B cell (primary cell): ENCODE measurements around the gene HPS4. TPM values are rescaled to one million over a fixed set of nuclear protein-coding genes. Genes with fewer than 3 reads are reported as not detected.

Experiments used
- ATAC-seq: fragments of 200-7000 bp; cut with Tn5 transposase; one replicate; pipeline ENCODE4 v1.10.0; 2021; ENCODE audit warnings: low read depth, mild to moderate bottlenecking, moderate number of reproducible peaks, moderate library complexity
- CTCF ChIA-PET: fragments of 350-600 bp; sonication (Branson Sonifier 250); formaldehyde crosslinking; loops from one replicate; lab custom pipeline; 2021; ENCODE audit warnings: antibody characterized with exemption, inconsistent platforms; lab: Charles Lee
- POLR2A ChIA-PET: fragments of 350-600 bp; sonication (Branson Sonifier 250); formaldehyde crosslinking; loops from one replicate; lab custom pipeline; 2021; ENCODE audit warnings: antibody characterized with exemption; lab: Charles Lee
- DNase-seq: peaks from one replicate; pipeline ENCODE4 v3.0.0; 2013
- H2AFZ ChIP-seq: 2 replicates; pipeline ENCODE4 v1.6.1; 2012; ENCODE audit warnings: mild to moderate bottlenecking, low read depth, low read length; ENCODE audit not compliant: insufficient read depth, poor library complexity, severe bottlenecking
- H3K27ac ChIP-seq, 2 donors: 1 replicate in 1 of 2; 2 replicates in 1 of 2; pipeline ENCODE4 v1.5.1; 2012 to 2013; ENCODE audit warnings: low read length in 2 of 2, mild to moderate bottlenecking in 2 of 2, moderate library complexity in 1 of 2
- H3K27me3 ChIP-seq, 4 experiments: fragments of 200-600 bp in 1 of 4; sonication (generic) in 1 of 4; replicated peaks in 1 of 4; 1 replicate in 2 of 4; 2 replicates in 2 of 4; pipeline versions ENCODE4 v1.6.1 to v1.7.0; 2013 to 2016; ENCODE audit warnings: low read length in 3 of 4, mild to moderate bottlenecking in 2 of 4, mixed read lengths in 1 of 4, moderate library complexity in 1 of 4; ENCODE audit not compliant: insufficient read depth in 4 of 4, control insufficient read depth in 3 of 4; ENCODE audit errors: control extremely low read depth in 1 of 4
- H3K36me3 ChIP-seq, 2 experiments: replicated peaks in 1 of 2; 1 replicate in 1 of 2; 2 replicates in 1 of 2; pipeline versions ENCODE4 v1.6.1 to v1.7.1; 2013; ENCODE audit warnings: low read length in 1 of 2; ENCODE audit not compliant: insufficient read depth in 2 of 2, control insufficient read depth in 1 of 2; ENCODE audit errors: control extremely low read depth in 1 of 2, extremely low read depth in 1 of 2
- H3K4me1 ChIP-seq, 2 donors: fragments of 200-600 bp in 1 of 2; sonication (generic) in 1 of 2; 1 replicate in 1 of 2; 2 replicates in 1 of 2; pipeline versions ENCODE4 v1.5.1 to v1.6.1; 2013 to 2017; ENCODE audit warnings: low read length in 2 of 2; ENCODE audit not compliant: control insufficient read depth in 2 of 2, insufficient read depth in 2 of 2
- H3K4me2 ChIP-seq: replicated peaks from 2 replicates; pipeline ENCODE3; 2012; ENCODE audit warnings: mild to moderate bottlenecking, low read depth, low read length; ENCODE audit not compliant: poor library complexity, severe bottlenecking
- H3K4me3 ChIP-seq, 5 experiments: fragments of 200-600 bp in 1 of 5; sonication (generic) in 1 of 5; 1 replicate in 3 of 5; 2 replicates in 2 of 5; pipeline versions ENCODE4 v1.5.1 to v1.7.0; 2011 to 2016; ENCODE audit warnings: low read length in 4 of 5, mild to moderate bottlenecking in 4 of 5, low read depth in 2 of 5, control low read depth in 1 of 5, moderate library complexity in 1 of 5; ENCODE audit not compliant: insufficient read depth in 1 of 5; ENCODE audit errors: control extremely low read depth in 1 of 5, extremely low read depth in 1 of 5
- H3K79me2 ChIP-seq: fragments of 200-600 bp; sonication (generic); one replicate; pipeline ENCODE4 v1.6.0; 2016; ENCODE audit warnings: low read length; ENCODE audit not compliant: control insufficient read depth, insufficient read depth
- H3K9ac ChIP-seq: fragments of 200-600 bp; sonication (generic); 2 replicates; pipeline ENCODE4 v1.6.1; 2017; ENCODE audit warnings: mild to moderate bottlenecking, low read length, moderate library complexity
- H3K9me3 ChIP-seq, 3 donors: one replicate each; pipeline versions ENCODE4 v1.6.1 to v1.7.1; 2013; ENCODE audit warnings: low read length in 2 of 3; ENCODE audit not compliant: control insufficient read depth in 2 of 3, insufficient read depth in 1 of 3; ENCODE audit errors: control extremely low read depth in 1 of 3
- H4K20me1 ChIP-seq: 2 replicates; pipeline ENCODE4 v1.6.0; 2012; ENCODE audit warnings: mild to moderate bottlenecking, low read length; ENCODE audit not compliant: insufficient read depth, control insufficient read depth, poor library complexity, severe bottlenecking
- H3K27ac Mint-ChIP-seq: one replicate; pipeline ENCODE4 v1.8.0; 2021; ENCODE audit warnings: mixed read lengths
- H3K27me3 Mint-ChIP-seq: one replicate; pipeline ENCODE4 v1.8.0; 2021; ENCODE audit warnings: mixed read lengths
- H3K4me1 Mint-ChIP-seq: one replicate; pipeline ENCODE4 v1.8.0; 2021; ENCODE audit warnings: mixed read lengths
- H3K4me3 Mint-ChIP-seq: one replicate; pipeline ENCODE4 v1.8.0; 2021; ENCODE audit warnings: mixed read lengths
- H3K9me3 Mint-ChIP-seq: one replicate; pipeline ENCODE4 v1.8.0; 2022; ENCODE audit warnings: mixed read lengths; ENCODE audit not compliant: insufficient read depth
- CTCF ChIP-seq: fragments of 200-600 bp; IDR thresholded peaks from one replicate; pipeline ENCODE4 v1.8.0; 2022; ENCODE audit warnings: antibody characterized with exemption, mild to moderate bottlenecking
- EZH2 ChIP-seq: IDR thresholded peaks from 2 replicates; pipeline ENCODE4 v1.6.1; 2012; ENCODE audit warnings: borderline replicate concordance, low read depth, mild to moderate bottlenecking, moderate library complexity, low read length; ENCODE audit not compliant: insufficient read depth, poor library complexity, severe bottlenecking
- WGBS: methylation state at CpG from one replicate; pipeline ENCODE4 v1.1.5; 2013; ENCODE audit warnings: missing lambda C conversion rate; ENCODE audit not compliant: insufficient coverage; 5-methylcytosine and 5-hydroxymethylcytosine counted together
- intact Hi-C: fragments of 100-400 bp; cut with micrococcal nuclease; formaldehyde crosslinking; loops from one replicate; pipeline ENCODE4 v1.10.0; 2022
- polyA plus RNA-seq: library from polyadenylated mRNA; depleted of rRNA; stranded (reverse); fragments of >200 nt; gene quantifications from 2 replicates; pipeline ENCODE4 v1.2.3, GENCODE V29; 2012
- total RNA-seq, 2 donors: library from RNA; stranded (reverse); fragments of 120-200 nt in 1 of 2; gene quantifications; 1 replicate in 1 of 2; 2 replicates in 1 of 2; pipeline versions ENCODE4 v1.2.3 to v1.2.4, GENCODE V29; 2013 to 2022

HPS4 gene
- total and polyA plus RNA-seq, 2 donors (not counting 1 experiment from before 2014, with no cell fraction given) = 34.8 to 61.8 TPM

DNA sequence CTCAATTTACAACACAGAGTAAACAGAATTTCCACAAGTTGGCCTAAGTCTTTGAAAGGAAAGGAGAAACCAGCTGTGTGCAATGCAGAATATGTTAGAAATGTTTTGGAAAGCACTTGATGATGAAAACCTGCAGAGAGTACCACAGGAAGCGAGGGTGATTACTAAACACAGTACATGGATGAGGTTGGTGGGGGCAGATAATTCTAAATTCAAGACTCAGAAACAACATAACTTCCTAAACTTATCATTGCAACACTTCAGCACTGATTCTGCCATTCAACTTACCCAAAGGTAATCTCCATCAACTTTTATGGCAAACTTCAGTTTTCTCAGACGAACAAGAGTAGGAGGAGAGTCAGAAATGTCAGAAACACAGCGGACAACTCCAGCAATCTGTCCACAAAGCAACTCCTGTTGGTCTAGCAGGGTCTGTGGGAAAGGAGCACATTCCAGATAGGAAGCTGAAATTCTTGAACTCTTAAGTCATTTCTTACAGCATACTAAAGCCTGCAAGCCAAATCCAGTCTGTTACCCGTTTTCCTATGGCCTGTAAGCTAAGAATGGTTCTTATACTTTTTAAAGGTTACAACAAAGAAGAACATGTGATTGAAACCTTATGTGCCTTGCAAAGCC, 6.8 kb downstream of the HPS4 start:
- Histone ChIP-seq H3K9me3 (no peaks in the 10 kb centered on the region), H3K79me2 (peaks cover 78% of the 10 kb centered on the region), H4K20me1 (no peaks in the 10 kb centered on the region), H2AFZ (no peak overlapping the region), H3K9ac (no peak overlapping the region), H3K27ac (no peak overlapping the region), H3K4me3 (no peak overlapping the region), H3K4me1 (peaks cover 31 to 34% of the 10 kb centered on the region in 2 donors), H3K4me2 (no peak overlapping the region), H3K36me3 (peaks cover 0 to 48% of the 10 kb centered on the region in 2 experiments), H3K27me3 (no peaks in the 10 kb centered on the region)
- TF ChIP-seq CTCF (no peak), EZH2 (no peak)
- no peak for DNase-seq
- WGBS = 100% methylated on average over 1 of the region's 4 CpGs
- ChIA-PET POLR2A (no interaction called here), CTCF (no interaction called here)
- H3K4me3 Mint-ChIP-seq = no peak overlapping the region
- no peaks in the 10 kb centered on the region for H3K9me3 Mint-ChIP-seq
- intact Hi-C loops = no loop called here
- ATAC-seq = no peak
- H3K27me3 Mint-ChIP-seq = no peaks in the 10 kb centered on the region
- H3K4me1 Mint-ChIP-seq = peaks cover 42% of the 10 kb centered on the region
- peak overlapping the region; percentile 56 for H3K27ac Mint-ChIP-seq

- Histone ChIP-seq H4K20me1 (no peaks in the 10 kb centered on the region), H3K4me2 (no peak overlapping the region), H3K36me3 (peaks cover 4 to 69% of the 10 kb centered on the region in 2 experiments), H3K27ac (no peak overlapping the region), H3K4me3 (no peak overlapping the region), H3K9ac (no peak overlapping the region), H3K4me1 (peaks cover 11 to 13% of the 10 kb centered on the region in 2 donors), H3K9me3 (no peaks in the 10 kb centered on the region), H2AFZ (no peak overlapping the region), H3K79me2 (peaks cover 72% of the 10 kb centered on the region), H3K27me3 (no peaks in the 10 kb centered on the region)
- ChIA-PET POLR2A (no interaction called here), CTCF (interaction anchor here (2.0 kb wide), 1 partner anchor 13 kb away, joined by 10 read pairs; no protein-coding TSS in a partner anchor)
- peaks cover 22% of the 10 kb centered on the region for H3K4me1 Mint-ChIP-seq
- no peaks in the 10 kb centered on the region for H3K27me3 Mint-ChIP-seq
- no peak overlapping the region for H3K4me3 Mint-ChIP-seq
- H3K27ac Mint-ChIP-seq = no peak overlapping the region
- ATAC-seq (no peak), DNase-seq (no peak)
- TF ChIP-seq EZH2 = no peak
- no peak for TF ChIP-seq CTCF
- intact Hi-C loops = no loop called here
- H3K9me3 Mint-ChIP-seq = no peaks in the 10 kb centered on the region
Measured at GRCh38 chr22:26474682-26475081, 8.9 kb downstream of the HPS4 start.
